Activated CD8-positive, alpha-beta memory T cell treated with anti-CD3 and anti-CD28 coated beads, Interleukin-2, amount 50 U/mL, for 24 hours (primary cell): ENCODE measurements around the gene CZIB.
"Not testable (repeated sequence)": the region's sequence is repeated elsewhere in the genome, so short reads cannot be mapped to it uniquely, and the experiment has no call there.

Experiments
- DNase-seq: peaks from one replicate; pipeline ENCODE4 v3.0.0-alpha.2; 2020; ENCODE audit errors: extremely low read depth

CZIB gene

GRCh38 chr1:53189061-53189460, 31.4 kb downstream of the CZIB start:
- no peak for DNase-seq

- DNase-seq = no peak
Measured at GRCh38 chr1:53188099-53188498, 32.3 kb downstream of the CZIB start.

GRCh38 chr1:53187401-53187800, 33.0 kb downstream of the CZIB start:
- no peak for DNase-seq

- no peak for DNase-seq
Measured at GRCh38 chr1:53186533-53186932, 33.9 kb downstream of the CZIB start.

DNA sequence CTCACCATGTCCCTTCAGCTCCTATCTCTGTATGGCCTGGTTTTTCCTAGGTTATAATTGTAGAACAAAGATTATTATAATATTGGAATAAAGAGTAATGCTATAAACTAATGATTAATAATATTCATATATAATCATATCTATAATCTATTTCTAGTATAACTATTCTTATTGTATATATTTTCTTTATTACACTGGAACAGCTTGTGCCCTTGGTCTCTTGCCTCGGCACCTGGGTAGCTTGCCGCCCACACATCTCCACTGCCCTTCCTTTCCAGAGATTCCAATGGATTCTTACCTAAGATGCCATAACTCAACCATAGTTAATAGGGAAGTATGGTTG, 34.5 kb downstream of the CZIB start:
- DNase-seq = not testable (repeated sequence)

- no peak for DNase-seq
Measured at GRCh38 chr1:53183095-53183990, 37.1 kb downstream of the CZIB start.

DNA sequence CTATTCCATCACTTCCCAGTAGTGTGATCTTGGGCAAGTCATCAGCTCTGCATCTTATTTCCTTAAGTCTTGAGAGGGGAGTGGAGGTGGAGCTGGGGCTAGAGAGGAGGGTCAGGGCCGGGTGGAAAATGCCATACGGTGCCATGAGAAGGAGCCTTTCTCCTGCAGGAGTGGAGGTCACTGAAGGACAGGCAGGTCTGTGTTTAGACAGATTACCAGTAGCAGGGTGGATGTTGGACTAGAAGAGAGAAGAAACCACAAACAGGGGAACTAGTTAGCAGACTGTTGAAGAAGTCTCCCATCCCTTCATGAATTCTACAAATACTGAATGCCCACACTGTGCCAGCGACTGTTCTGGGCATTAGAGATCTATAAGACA, 37.7 kb downstream of the CZIB start:
- no peak for DNase-seq

DNA sequence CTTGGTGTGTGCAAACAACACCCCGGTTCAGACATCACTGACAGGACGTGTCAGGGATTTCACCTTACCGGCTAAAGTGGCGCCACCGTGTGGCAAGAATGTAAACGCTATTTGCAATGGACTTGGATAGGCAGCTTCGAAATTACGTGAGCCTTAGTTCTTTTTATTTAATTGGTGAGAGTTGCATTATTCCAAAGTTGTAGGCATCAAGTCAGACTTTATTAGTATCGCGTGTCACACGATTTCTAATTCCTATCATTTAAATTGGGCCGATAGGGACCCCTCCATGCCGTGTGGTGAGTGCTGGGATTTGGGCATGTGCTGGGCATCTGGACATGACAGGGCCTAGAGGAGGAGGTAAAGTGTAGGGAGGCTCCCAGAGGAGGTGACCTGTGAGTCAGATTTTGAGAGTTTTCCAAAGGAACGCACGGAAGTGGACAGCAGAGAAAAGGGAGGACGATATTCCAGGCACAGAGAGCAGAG, 38.3 kb downstream of the CZIB start:
- peak; percentile 56 for DNase-seq

DNA sequence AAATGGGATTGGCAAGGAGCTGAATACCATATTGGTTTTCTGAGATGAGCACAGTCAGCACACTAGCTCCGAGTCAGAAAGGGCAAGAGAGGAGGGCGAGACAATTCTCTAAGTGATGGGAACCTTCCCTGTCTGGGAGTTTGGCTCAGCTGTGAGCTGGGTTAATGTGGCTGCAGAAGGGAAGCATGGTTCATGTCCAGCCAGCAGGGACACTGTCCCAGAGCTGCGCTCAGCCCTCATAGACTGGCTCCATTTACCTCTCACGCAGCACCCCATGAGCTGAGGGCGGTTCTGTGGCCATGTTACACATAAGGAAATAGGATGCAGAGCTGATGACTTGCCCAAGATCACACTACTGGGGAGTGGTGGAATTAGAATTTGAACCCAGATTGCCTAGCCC, 39.5 kb downstream of the CZIB start:
- no peak for DNase-seq

GRCh38 chr1:53180226-53180625, 40.2 kb downstream of the CZIB start:
- DNase-seq = no peak

DNA sequence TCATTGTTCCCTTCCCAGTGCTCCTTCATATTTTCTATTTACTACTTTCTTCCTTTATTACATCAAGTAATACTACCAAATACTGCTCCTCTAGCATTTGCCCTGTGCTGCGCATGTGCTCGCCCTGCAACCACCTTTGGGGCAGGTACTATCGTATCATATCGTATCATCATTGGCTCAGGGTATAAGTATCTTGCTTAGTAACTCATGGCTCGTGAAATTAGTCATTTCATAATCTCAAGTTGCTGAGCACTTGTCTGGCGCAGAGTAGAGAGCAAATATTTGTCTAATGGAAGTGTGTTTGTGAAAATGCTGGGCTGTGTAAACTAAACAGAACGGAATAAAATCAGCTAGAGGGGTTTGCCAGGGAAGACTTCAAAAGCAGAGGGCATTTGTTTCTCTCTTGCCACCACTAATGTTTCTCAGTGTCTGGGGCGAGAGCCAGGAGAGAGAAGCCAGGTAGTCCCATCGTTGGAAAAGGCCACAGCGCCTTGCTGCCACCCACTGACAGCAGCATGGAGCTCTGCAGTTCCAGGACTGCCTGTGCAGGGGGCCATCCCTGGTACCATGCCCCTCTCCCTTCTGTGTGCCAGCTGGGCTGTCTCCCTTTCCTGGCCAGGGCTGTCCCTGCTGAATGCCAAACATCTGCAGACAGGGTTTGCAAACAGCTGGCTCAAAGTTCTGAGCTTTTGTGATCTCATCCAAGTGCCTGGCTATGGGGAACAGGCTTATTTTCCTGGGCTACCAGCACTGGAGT, 43.8 kb downstream of the CZIB start:
- no peak for DNase-seq

- no peak for DNase-seq
Measured at GRCh38 chr1:53174971-53175913, 45.2 kb downstream of the CZIB start.

GRCh38 chr1:53172426-53173128, 47.9 kb downstream of the CZIB start:
- no peak for DNase-seq

- DNase-seq = no peak
Measured at GRCh38 chr1:53166912-53167311, 53.5 kb downstream of the CZIB start.

GRCh38 chr1:53166366-53166765, 54.1 kb downstream of the CZIB start:
- DNase-seq = no peak

GRCh38 chr1:53165408-53165961, 54.9 kb downstream of the CZIB start:
- no peak for DNase-seq
